Esophagus (tissue), 2 donors: ENCODE measurements around the gene CPNE2. TPM values are rescaled to one million over a fixed set of nuclear protein-coding genes. Genes with fewer than 3 reads are reported as not detected.
"Not testable (repeated sequence)": the region's sequence is repeated elsewhere in the genome, so short reads cannot be mapped to it uniquely, and the experiment has no call there.

Source experiments
- H3K27ac ChIP-seq, 2 donors: one replicate each; pipeline ENCODE4 v1.5.1; 2013; ENCODE audit warnings: low read depth in 2 of 2, mild to moderate bottlenecking in 2 of 2, inconsistent platforms in 1 of 2, low read length in 1 of 2, moderate library complexity in 1 of 2
- H3K27me3 ChIP-seq, 2 donors: one replicate each; pipeline ENCODE4 v1.6.1; 2013; ENCODE audit warnings: low read length in 2 of 2, control low read depth in 1 of 2, mild to moderate bottlenecking in 1 of 2; ENCODE audit not compliant: insufficient read depth in 2 of 2, control insufficient read depth in 1 of 2
- H3K36me3 ChIP-seq, 2 donors: one replicate each; pipeline ENCODE4 v1.6.1; 2013; ENCODE audit warnings: low read length in 1 of 2; ENCODE audit not compliant: control insufficient read depth in 2 of 2, insufficient read depth in 2 of 2
- H3K4me1 ChIP-seq, 2 donors: one replicate each; pipeline ENCODE4 v1.6.1; 2013; ENCODE audit warnings: low read length in 1 of 2; ENCODE audit not compliant: control insufficient read depth in 2 of 2, insufficient read depth in 2 of 2
- H3K4me3 ChIP-seq, 2 donors: one replicate each; pipeline ENCODE4 v1.5.1; 2013; ENCODE audit warnings: low read length in 2 of 2, mild to moderate bottlenecking in 2 of 2, low read depth in 1 of 2, moderate library complexity in 1 of 2
- H3K9me3 ChIP-seq, 2 donors: one replicate each; pipeline ENCODE4 v1.6.1; 2013; ENCODE audit warnings: mild to moderate bottlenecking in 2 of 2, low read depth in 1 of 2, low read length in 1 of 2, moderate library complexity in 1 of 2; ENCODE audit not compliant: control insufficient read depth in 2 of 2, insufficient read depth in 1 of 2
- WGBS, 2 donors: extraction: QIAGEN DNeasy Blood & Tissue Kit; methylation state at CpG; one replicate each; pipeline ENCODE4 v1.1.7; 2013; 5-methylcytosine and 5-hydroxymethylcytosine counted together
- polyA plus RNA-seq, 2 donors: library from polyadenylated mRNA; stranded (reverse); fragments of 200-250 nt; gene quantifications; one replicate each; pipeline ENCODE4 v1.2.3, GENCODE V29; 2013
- donor health status: healthy with polysubstance abuse.
- donor health status: Bipolar disorder and iron deficiency.

The CPNE2 gene
- polyA plus RNA-seq, 2 donors: 18.3 to 24.5 TPM

GRCh38 chr16:57054771-57055170, 37.6 kb upstream of the CPNE2 start:
- no peak overlapping the region for H3K4me3 ChIP-seq
- no peak overlapping the region for H3K27ac ChIP-seq
- peaks cover 0 to 2% of the 10 kb centered on the region in 2 donors for H3K9me3 ChIP-seq
- peaks cover 8 to 29% of the 10 kb centered on the region in 2 donors for H3K36me3 ChIP-seq
- 81 to 88% methylated on average over 7 of the region's 7 CpGs for WGBS, 2 donors
- no peaks in the 10 kb centered on the region for H3K27me3 ChIP-seq
- no peaks in the 10 kb centered on the region for H3K4me1 ChIP-seq

- Histone ChIP-seq H3K4me3 (no peak overlapping the region), H3K27me3 (no peaks in the 10 kb centered on the region), H3K9me3 (peaks cover 0 to 2% of the 10 kb centered on the region in 2 donors), H3K27ac (no peak overlapping the region), H3K4me1 (no peaks in the 10 kb centered on the region), H3K36me3 (peaks cover 8 to 33% of the 10 kb centered on the region in 2 donors)
- WGBS, 2 donors: 90 to 97% methylated on average over 6 of the region's 6 CpGs
Measured at GRCh38 chr16:57055671-57056070, 36.7 kb upstream of the CPNE2 start.

- Histone ChIP-seq H3K9me3 (peaks cover 0 to 2% of the 10 kb centered on the region in 2 donors), H3K4me3 (no peak overlapping the region), H3K36me3 (peaks cover 8 to 35% of the 10 kb centered on the region in 2 donors), H3K27me3 (no peaks in the 10 kb centered on the region), H3K4me1 (peaks cover 5 to 9% of the 10 kb centered on the region in 2 donors), H3K27ac (no peak overlapping the region)
- WGBS, 2 donors: 82 to 84% methylated on average over 9 of the region's 9 CpGs
Measured at GRCh38 chr16:57058291-57058861, 34.0 kb upstream of the CPNE2 start.

- Histone ChIP-seq H3K27me3 (no peaks in the 10 kb centered on the region), H3K27ac (peak overlapping the region; percentile 27 to 53), H3K36me3 (peaks cover 0 to 26% of the 10 kb centered on the region in 2 donors), H3K4me3 (no peak overlapping the region), H3K4me1 (peaks cover 5 to 9% of the 10 kb centered on the region in 2 donors), H3K9me3 (peaks cover 0 to 2% of the 10 kb centered on the region in 2 donors)
- 80 to 84% methylated on average over 9 of the region's 9 CpGs for WGBS, 2 donors
Measured at GRCh38 chr16:57060323-57061083, 31.9 kb upstream of the CPNE2 start.

- H3K4me1 ChIP-seq: peaks cover 5 to 9% of the 10 kb centered on the region in 2 donors
- H3K4me3 ChIP-seq: no peak overlapping the region
- 45 to 59% methylated on average over 11 of the region's 11 CpGs for WGBS, 2 donors
- peaks cover 0 to 2% of the 10 kb centered on the region in 2 donors for H3K9me3 ChIP-seq
- H3K36me3 ChIP-seq: peaks cover 0 to 23% of the 10 kb centered on the region in 2 donors
- H3K27ac ChIP-seq: peak overlapping the region; percentile 53 to 76
- no peaks in the 10 kb centered on the region for H3K27me3 ChIP-seq
Measured at GRCh38 chr16:57061084-57061905, 31.1 kb upstream of the CPNE2 start.

- H3K27ac ChIP-seq: no peak overlapping the region
- no peaks in the 10 kb centered on the region for H3K27me3 ChIP-seq
- no peak overlapping the region for H3K4me3 ChIP-seq
- WGBS, 2 donors: 75 to 77% methylated on average over 8 of the region's 8 CpGs
- H3K4me1 ChIP-seq: peaks cover 5 to 9% of the 10 kb centered on the region in 2 donors
- peaks cover 0 to 23% of the 10 kb centered on the region in 2 donors for H3K36me3 ChIP-seq
- H3K9me3 ChIP-seq: peaks cover 0 to 2% of the 10 kb centered on the region in 2 donors
Measured at GRCh38 chr16:57062329-57062728, 30.1 kb upstream of the CPNE2 start.

- not testable (repeated sequence) for H3K9me3 ChIP-seq, H3K4me1 ChIP-seq, H3K27ac ChIP-seq, H3K27me3 ChIP-seq, H3K4me3 ChIP-seq
- 92 to 96% methylated on average over 8 of the region's 8 CpGs for WGBS, 2 donors
- peaks cover 0 to 20% of the 10 kb centered on the region in 2 donors for H3K36me3 ChIP-seq
Measured at GRCh38 chr16:57063189-57063588, 29.2 kb upstream of the CPNE2 start.

GRCh38 chr16:57064995-57065394, 27.4 kb upstream of the CPNE2 start:
- Histone ChIP-seq H3K36me3 (peaks cover 0 to 5% of the 10 kb centered on the region in 2 donors), H3K9me3 (no peaks in the 10 kb centered on the region), H3K27me3 (no peaks in the 10 kb centered on the region), H3K4me1 (peaks cover 5 to 9% of the 10 kb centered on the region in 2 donors), H3K4me3 (no peak overlapping the region), H3K27ac (no peak overlapping the region)
- WGBS, 2 donors: 93 to 97% methylated on average over 5 of the region's 5 CpGs

GRCh38 chr16:57066625-57067024, 25.8 kb upstream of the CPNE2 start:
- Histone ChIP-seq H3K4me3 (no peak overlapping the region), H3K4me1 (peaks cover 0 to under 1% of the 10 kb centered on the region in 2 donors), H3K36me3 (peaks cover 0 to under 1% of the 10 kb centered on the region in 2 donors), H3K9me3 (no peaks in the 10 kb centered on the region), H3K27ac (no peak overlapping the region), H3K27me3 (no peaks in the 10 kb centered on the region)
- 81 to 89% methylated on average over 4 of the region's 4 CpGs for WGBS, 2 donors
